ENCODE results near the gene BMPR2.
"Not testable (repeated sequence)": the region's sequence is repeated elsewhere in the genome, so short reads cannot be mapped to it uniquely, and the experiment has no call there.

BMPR2 gene

DNA sequence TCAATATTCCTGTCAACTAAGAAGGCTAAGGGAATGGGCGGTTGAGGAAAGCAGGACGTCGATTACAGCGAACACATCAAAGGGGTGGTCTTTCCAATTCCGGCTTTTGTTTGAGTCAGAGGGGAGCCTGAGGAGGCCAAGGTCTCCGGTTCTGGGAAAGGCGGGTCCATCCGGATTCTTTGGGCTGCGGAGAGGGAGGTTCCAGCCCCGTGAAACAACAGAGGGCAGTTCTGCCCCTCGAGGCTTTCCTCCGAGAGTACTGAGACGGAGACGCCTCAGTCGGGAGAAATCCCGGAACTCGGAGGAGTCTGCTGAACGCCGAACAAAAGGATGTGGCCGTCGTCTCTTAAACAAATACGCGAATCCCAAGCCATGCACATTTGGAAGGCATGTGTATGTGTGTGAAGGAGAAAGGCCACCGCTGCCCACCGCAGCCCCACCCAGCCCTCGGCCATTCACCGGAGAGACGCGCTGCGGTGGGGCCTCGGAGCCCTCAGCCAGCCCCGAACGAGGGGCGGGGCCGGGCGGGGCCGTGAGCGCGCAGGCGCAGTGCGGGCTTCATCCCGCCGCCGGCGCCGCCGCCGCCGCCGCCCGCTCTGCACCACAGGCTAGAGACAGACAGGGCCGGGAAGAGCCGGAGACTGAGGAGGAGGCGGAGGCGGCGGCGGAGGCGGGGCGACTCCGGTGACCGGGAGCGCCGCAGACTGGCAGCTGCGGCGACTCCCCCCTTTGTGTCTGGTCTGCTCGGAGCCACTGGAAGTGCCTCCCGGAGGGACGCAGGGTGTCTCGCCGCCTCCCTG lies at the start of gene BMPR2:
Gene BMPR2, plus strand, starts transcription at position 719 of the 800 bp plus-strand sequence. CDS start 1,148 bp downstream, outside the sequence.
- DNase-seq, result peak; percentile 71

DNA sequence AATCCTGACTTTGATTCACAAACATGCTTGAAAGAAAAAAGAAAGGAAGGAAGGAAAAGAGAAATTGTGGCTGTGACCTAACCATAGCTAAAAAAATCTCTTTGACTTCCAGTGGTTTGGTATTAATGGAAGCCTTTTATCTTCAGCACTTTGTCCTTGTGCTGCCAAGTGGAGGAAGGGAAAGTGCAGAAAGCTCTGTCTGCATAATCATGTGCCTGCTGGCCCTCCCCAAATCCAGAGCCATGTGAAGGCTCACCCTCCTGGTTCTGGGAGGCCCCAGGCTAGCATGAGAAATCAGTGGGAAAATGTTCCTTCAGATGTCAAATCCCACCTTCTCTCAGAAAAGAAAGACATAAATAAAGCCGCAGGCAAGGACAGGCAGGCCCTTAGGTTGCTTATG lies 48.3 kb upstream of the BMPR2 start:
- no peak for DNase-seq

GRCh38 chr2:202335791-202336467 lies 40.2 kb upstream of the BMPR2 start:
- DNase-seq, result no peak

DNA sequence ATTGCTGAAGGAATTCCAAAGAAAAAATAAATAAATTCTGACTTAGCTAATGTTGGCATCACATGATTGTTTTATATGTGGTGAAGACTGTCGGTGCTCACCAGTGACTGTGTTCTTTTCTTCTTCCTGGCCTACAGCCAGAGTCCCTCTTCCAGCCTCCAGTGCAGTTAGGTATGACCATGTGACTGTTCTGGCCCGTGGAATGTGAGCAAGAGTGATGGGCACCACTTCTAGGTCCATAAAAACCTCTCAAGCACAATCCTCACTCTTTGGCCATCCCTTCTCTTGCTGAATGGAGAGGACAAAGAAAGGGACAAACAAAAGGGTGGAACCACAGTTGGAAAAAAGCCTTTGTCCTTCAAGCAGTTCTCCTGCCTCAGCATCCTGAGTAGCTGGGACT lies 39.0 kb upstream of the BMPR2 start:
- DNase-seq, result no peak

- no peak for DNase-seq
Observed at GRCh38 chr2:202337706-202338346, 38.3 kb upstream of the BMPR2 start.

- DNase-seq, result peak; percentile 2
Observed at GRCh38 chr2:202339071-202339870, 36.9 kb upstream of the BMPR2 start.

DNA sequence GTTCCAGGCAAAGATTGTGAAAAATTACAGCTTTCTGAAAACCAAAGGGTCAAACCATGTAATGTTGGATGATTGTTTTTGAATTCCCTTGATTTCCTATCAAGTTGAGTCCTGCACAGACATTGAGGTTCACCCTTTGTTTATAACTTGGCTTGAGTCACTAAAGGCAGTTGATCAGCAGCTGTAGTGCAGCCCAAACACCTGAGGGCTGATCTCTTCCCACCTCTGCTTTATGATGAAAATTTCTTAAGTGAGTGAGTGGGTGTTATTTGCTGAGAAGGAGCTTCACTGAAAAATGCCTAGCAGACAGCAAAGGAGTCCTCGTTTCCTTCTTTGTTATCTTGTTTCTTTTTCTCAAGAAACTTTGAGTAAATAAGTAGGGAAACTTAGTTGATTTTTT lies 31.9 kb upstream of the BMPR2 start:
- DNase-seq, result no peak

- DNase-seq, result no peak
Observed at GRCh38 chr2:202346180-202346579, 29.9 kb upstream of the BMPR2 start.

DNA sequence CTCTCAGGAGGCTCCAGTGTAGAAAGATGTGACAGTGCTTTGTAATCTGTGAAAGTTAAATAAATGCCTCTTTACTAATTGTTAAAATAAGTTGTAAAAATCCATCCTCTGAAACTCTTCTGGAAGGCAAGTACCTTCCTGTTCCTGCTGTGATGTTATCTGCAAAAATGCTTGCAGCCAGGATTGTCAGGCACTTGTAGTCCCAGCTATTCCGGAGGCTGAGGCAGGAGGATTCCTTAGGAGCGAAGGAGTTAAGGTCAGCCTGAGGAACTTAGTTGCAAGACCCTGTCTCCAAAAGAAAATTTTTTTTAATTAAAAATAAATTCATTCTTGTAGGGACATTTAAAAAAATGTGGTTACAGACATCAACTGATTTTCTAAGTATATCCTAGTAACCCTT lies 22.7 kb upstream of the BMPR2 start:
- DNase-seq, result no peak

- DNase-seq, result no peak
Observed at GRCh38 chr2:202355993-202356505, 20.1 kb upstream of the BMPR2 start.

- DNase-seq, result not testable (repeated sequence)
Observed at GRCh38 chr2:202358924-202359323, 17.2 kb upstream of the BMPR2 start.

- DNase-seq, result no peak
Observed at GRCh38 chr2:202360646-202361045, 15.5 kb upstream of the BMPR2 start.

DNA sequence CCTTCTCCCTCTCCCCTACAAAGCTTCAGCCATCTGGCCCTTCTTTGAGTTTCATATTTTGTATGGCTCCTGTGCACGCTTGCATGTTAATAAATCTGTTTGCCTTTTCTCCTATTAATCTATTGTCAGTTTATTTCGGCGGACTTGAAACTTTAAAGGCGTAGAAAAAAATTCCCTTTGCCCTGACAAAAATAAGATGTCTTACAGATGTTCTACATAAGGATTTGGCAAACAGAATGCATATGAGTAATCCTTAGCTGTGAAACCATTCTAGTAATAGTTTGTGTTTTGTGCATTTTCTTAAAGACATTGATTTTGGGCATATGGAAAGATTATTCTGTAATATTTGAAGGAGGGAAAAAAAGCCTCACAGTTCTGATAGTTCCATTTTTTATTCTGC lies 15.0 kb upstream of the BMPR2 start:
- DNase-seq, result no peak

DNA sequence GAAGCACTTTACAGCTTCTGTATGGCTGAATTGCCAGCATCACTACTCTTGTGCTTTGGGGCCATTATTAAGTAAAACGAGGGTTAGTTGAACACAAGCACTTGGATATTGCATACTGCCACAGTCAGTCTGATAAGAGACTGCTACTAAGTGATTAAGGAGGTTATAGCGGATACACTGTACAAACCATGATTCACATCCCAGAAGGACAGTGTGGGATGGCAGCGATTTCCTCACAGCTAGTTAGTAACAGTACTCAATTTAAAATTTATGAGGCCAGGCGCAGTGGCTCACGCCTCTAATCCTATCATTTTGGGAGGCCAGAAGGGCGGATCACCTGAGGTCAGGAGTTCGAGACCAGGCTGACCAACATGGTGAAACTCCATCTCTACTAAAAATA lies 2.6 kb upstream of the BMPR2 start:
- no peak for DNase-seq

DNA sequence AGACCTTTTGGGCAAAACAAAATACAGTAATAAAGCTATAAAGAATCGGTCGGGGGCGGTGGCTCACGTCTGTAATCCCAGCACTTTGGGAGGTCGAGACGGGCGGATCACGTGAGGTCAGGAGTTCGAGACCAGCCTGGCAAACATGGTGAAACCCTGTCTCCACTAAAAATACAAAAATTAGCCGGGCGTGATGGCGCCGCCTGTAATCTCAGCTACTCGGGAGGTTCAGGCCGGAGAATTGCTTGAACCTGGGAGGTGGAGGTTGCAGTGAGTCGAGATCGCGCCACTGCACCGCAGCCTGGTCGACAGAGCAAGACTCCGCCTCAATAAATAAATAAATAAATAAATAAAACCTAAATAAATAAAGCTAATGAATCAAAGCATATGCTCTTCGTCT lies 1.7 kb upstream of the BMPR2 start:
- not testable (repeated sequence) for DNase-seq

DNA sequence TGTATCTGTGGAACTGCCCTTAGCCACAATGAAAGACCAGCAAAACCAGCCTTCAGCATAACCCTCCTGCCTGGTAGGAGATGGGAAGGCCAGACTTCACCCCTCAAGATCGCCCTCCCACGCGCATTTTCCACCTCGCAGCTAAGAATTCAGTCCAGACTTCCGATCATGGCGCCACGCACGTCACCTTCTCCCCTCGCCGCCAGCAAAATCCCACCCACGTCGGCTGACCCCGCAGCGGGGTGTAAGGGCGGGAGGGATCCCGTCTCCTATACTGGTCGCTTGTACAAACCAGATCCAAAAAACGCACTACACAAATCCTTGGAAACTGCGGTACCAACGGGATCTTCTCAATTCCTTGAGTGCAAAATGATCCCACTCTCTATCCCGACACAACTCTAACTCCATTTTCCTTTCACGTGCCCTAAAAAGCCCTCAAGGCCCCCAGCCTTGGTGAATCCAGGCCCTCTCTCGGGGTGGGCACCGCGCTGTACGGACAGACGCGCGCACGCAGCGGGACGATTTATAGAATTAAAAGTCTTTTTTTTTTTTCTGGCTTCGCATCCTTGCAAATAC lies 1.0 kb upstream of the BMPR2 start:
- DNase-seq, result peak; percentile 32

DNA sequence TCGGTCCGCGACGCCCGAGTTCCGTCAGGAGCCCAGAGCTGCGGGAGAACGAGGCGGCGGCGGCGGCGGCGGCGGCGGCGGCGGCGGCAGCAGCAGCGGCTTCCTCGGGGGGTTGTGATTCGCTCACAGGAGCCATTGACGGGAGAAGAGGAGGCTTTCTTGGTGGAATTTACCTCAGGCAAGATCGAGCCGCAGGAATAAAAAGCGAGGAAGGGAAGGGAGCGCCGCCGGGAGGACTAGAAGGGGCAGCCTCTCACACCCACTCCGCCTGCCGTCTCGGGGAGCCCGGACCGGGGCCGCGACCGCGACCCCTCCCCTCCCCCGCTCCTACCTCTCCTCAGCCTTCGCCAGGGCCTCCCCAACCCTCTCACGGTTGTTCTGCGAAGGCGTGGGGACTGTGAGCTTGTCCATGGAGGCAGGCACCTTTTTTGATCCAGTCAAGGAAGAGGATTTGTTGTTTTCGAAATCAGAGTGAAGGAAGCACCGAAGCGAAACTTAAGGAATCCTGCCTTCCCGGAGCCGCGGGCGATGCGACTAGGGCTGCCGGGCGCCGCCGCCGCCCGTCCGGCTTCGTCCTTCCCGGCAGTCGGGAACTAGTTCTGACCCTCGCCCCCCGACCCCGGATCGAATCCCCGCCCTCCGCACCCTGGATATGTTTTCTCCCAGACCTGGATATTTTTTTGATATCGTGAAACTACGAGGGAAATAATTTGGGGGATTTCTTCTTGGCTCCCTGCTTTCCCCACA lies 506 bp downstream of the BMPR2 start:
- no peak for DNase-seq

DNA sequence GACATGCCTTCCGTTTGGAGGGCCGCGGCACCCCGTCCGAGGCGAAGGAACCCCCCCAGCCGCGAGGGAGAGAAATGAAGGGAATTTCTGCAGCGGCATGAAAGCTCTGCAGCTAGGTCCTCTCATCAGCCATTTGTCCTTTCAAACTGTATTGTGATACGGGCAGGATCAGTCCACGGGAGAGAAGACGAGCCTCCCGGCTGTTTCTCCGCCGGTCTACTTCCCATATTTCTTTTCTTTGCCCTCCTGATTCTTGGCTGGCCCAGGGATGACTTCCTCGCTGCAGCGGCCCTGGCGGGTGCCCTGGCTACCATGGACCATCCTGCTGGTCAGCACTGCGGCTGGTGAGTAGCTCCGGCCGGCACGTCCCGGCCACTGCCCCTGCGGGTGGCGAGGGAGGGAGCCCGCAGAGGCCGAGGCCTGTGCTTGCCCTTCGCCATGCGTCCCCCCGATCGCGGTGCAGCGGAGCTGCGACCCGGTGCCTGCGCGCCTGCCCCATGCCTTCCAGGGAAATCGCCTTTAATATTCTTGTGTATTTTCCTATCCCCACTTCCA lies 1.2 kb downstream of the BMPR2 start:
- peak; percentile 13 for DNase-seq

- no peak for DNase-seq
Observed at GRCh38 chr2:202378001-202378400, 1.9 kb downstream of the BMPR2 start.

GRCh38 chr2:202378662-202379358 lies 2.7 kb downstream of the BMPR2 start:
- no peak for DNase-seq

- DNase-seq, result no peak
Observed at GRCh38 chr2:202382684-202383083, 6.6 kb downstream of the BMPR2 start.
